ENCODE results near the gene UGP2. TPM values are rescaled to one million over a fixed set of nuclear protein-coding genes. Genes with fewer than 3 reads are reported as not detected.
"Not testable (repeated sequence)": the region's sequence is repeated elsewhere in the genome, so short reads cannot be mapped to it uniquely, and the experiment has no call there.

Gene UGP2
- total and polyA plus RNA-seq, 2 experiments from 2014 or later = 183 to 327 TPM

GRCh38 chr2:63898839-63899238 lies 57.1 kb downstream of the UGP2 start:
- no peak for TF ChIP-seq CTCF (IDR thresholded peaks at IDR 0.05; ENCODE audit: low read depth, low read length)
- peaks cover 30% of the 10 kb centered on the region for H3K36me3 ChIP-seq

GRCh38 chr2:63899639-63900038 lies 57.9 kb downstream of the UGP2 start:
- H3K4me3 ChIP-seq = no peak overlapping the region
- peaks cover 11% of the 10 kb centered on the region for H3K4me1 ChIP-seq (ENCODE audit: low read depth)
- H3K27ac ChIP-seq = peak overlapping the region; percentile 49
- DNase-seq (ENCODE audit: low read depth in 1 of 2, low spot score in 1 of 2) = no peak
- H3K36me3 ChIP-seq = peaks cover 24% of the 10 kb centered on the region
- no peaks in the 10 kb centered on the region for H3K9me3 ChIP-seq (ENCODE audit: low read depth)
- H3K27me3 ChIP-seq = no peaks in the 10 kb centered on the region
- TF ChIP-seq CTCF (IDR thresholded peaks at IDR 0.05; ENCODE audit: low read depth, low read length) = no peak

More at GRCh38 chr2:63898839-63899238, 57.1 kb downstream of the UGP2 start:
- Histone ChIP-seq H3K9me3 (ENCODE audit: low read depth) (no peaks in the 10 kb centered on the region), H3K4me3 (no peak overlapping the region), H3K4me1 (ENCODE audit: low read depth) (peaks cover 11% of the 10 kb centered on the region), H3K27ac (peak overlapping the region; percentile 49), H3K27me3 (no peaks in the 10 kb centered on the region)
- DNase-seq (ENCODE audit: low read depth in 1 of 2, low spot score in 1 of 2) = no peak

GRCh38 chr2:63902149-63902548 lies 60.5 kb downstream of the UGP2 start:
- Histone ChIP-seq H3K4me3 (no peak overlapping the region), H3K27me3 (no peaks in the 10 kb centered on the region), H3K4me1 (ENCODE audit: low read depth) (peaks cover 11% of the 10 kb centered on the region), H3K27ac (no peak overlapping the region), H3K36me3 (peaks cover 22% of the 10 kb centered on the region), H3K9me3 (ENCODE audit: low read depth) (no peaks in the 10 kb centered on the region)
- no peak for DNase-seq (ENCODE audit: low read depth in 1 of 2, low spot score in 1 of 2)
- TF ChIP-seq CTCF (IDR thresholded peaks at IDR 0.05; ENCODE audit: low read depth, low read length) = no peak

GRCh38 chr2:63903003-63903402 lies 61.3 kb downstream of the UGP2 start:
- H3K4me3 ChIP-seq = no peak overlapping the region
- peaks cover 16% of the 10 kb centered on the region for H3K36me3 ChIP-seq
- no peak overlapping the region for H3K27ac ChIP-seq
- TF ChIP-seq CTCF (IDR thresholded peaks at IDR 0.05; ENCODE audit: low read depth, low read length) = no peak
- peak in 1 of 2 donors; percentile 12 for DNase-seq (ENCODE audit: low read depth in 1 of 2, low spot score in 1 of 2)
- H3K4me1 ChIP-seq (ENCODE audit: low read depth) = peaks cover 11% of the 10 kb centered on the region
- no peaks in the 10 kb centered on the region for H3K27me3 ChIP-seq
- no peaks in the 10 kb centered on the region for H3K9me3 ChIP-seq (ENCODE audit: low read depth)

GRCh38 chr2:63914311-63914710 lies 72.6 kb downstream of the UGP2 start:
- Histone ChIP-seq H3K4me1 (ENCODE audit: low read depth) (no peaks in the 10 kb centered on the region), H3K4me3 (no peak overlapping the region), H3K27me3 (no peaks in the 10 kb centered on the region), H3K36me3 (peaks cover 51% of the 10 kb centered on the region), H3K27ac (no peak overlapping the region), H3K9me3 (ENCODE audit: low read depth) (no peaks in the 10 kb centered on the region)
- no peak for DNase-seq (ENCODE audit: low read depth in 1 of 2, low spot score in 1 of 2)
- TF ChIP-seq CTCF (IDR thresholded peaks at IDR 0.05; ENCODE audit: low read depth, low read length) = no peak

- Histone ChIP-seq H3K4me3 (no peak overlapping the region), H3K27ac (no peak overlapping the region), H3K36me3 (no peaks in the 10 kb centered on the region), H3K27me3 (no peaks in the 10 kb centered on the region), H3K4me1 (ENCODE audit: low read depth) (no peaks in the 10 kb centered on the region), H3K9me3 (ENCODE audit: low read depth) (no peaks in the 10 kb centered on the region)
- no peak for TF ChIP-seq CTCF (IDR thresholded peaks at IDR 0.05; ENCODE audit: low read depth, low read length)
- DNase-seq (ENCODE audit: low read depth in 1 of 2, low spot score in 1 of 2) = no peak
Observed at GRCh38 chr2:63926815-63927214, 85.1 kb downstream of the UGP2 start.

GRCh38 chr2:63932104-63932503 lies 90.4 kb downstream of the UGP2 start:
- peaks cover 15% of the 10 kb centered on the region for H3K36me3 ChIP-seq
- not testable (repeated sequence) for H3K4me3 ChIP-seq; H3K27me3 ChIP-seq; DNase-seq (ENCODE audit: low read depth in 1 of 2, low spot score in 1 of 2); H3K4me1 ChIP-seq (ENCODE audit: low read depth); H3K27ac ChIP-seq; H3K9me3 ChIP-seq (ENCODE audit: low read depth)

Data from cardiac muscle cell (in vitro differentiated cells and primary cell).